ENCODE data around the gene CAMK1G. TPM values are rescaled to one million over a fixed set of nuclear protein-coding genes. Genes with fewer than 3 reads are reported as not detected.

CAMK1G gene
- total RNA-seq, 1 donor from 2014 or later = 0.21 TPM

DNA sequence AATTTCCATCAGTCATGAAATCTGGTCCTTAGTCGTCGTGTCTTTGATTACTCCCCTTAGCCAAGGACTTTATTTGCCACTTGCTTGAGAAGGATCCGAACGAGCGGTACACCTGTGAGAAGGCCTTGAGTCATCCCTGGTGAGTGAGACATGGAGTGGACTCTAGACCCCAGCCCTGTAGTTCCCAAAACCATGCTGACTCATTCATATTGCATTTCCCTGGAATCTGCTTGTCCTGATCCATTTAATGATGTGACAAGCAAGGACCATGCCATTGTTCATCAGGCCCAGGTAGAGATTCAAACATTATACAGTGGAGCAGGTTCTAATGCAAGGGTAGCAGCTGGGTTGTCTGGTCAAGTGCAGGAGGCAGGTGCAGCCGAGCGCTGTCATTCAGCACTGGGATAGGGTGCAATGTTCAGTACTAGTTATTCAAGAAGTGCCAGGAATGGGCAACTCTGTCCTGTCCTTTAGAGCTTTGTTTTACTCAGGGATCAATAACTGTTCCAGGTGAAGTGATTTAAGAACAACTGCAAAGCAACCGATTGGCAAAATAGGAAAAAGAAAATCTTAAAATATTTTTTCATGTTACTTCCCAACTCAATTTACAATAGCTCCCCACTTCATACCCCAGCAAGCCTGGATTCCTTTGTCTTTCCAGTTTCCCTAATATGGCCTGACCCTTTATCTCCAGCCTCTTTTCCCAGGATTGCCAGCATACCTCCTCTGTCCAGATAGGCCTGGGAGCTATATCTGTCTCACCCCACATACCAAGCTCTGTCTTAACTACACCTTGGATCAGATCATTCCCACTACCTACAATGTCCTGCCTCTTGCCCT is 26.5 kb downstream of the CAMK1G start:
- DNase-seq (ENCODE audit: low read depth) = no peak
- H3K27me3 ChIP-seq (ENCODE audit: control insufficient read depth, insufficient read depth, low read length) = no peaks in the 10 kb centered on the region
- TF ChIP-seq CTCF (IDR thresholded peaks at IDR 0.05; ENCODE audit: insufficient read depth, low read length, poor library complexity, severe bottlenecking) = no peak

DNA sequence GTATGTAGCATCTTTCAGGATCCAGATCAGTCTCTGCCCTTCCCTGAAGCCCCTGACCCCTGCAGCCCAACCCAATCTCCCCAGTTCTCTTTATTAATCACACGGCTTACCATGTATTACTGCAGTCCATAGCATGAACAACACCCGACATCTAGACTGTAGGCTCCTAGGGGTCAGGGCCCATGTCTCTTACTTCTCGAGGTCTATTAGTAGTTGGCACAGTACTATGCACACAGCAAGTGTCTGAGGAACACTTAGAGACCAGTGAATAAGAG is 27.1 kb downstream of the CAMK1G start:
- H3K27me3 ChIP-seq (ENCODE audit: control insufficient read depth, insufficient read depth, low read length) = no peaks in the 10 kb centered on the region
- H3K4me3 ChIP-seq (ENCODE audit: low read depth, low read length) = no peak overlapping the region
- DNase-seq (ENCODE audit: low read depth) = no peak
- H3K36me3 ChIP-seq (ENCODE audit: control insufficient read depth, insufficient read depth, low read length) = no peaks in the 10 kb centered on the region
- TF ChIP-seq CTCF (IDR thresholded peaks at IDR 0.05; ENCODE audit: insufficient read depth, low read length, poor library complexity, severe bottlenecking) = no peak

More for the DNA sequence above, 26.5 kb downstream of the CAMK1G start:
- no peaks in the 10 kb centered on the region for H3K36me3 ChIP-seq (ENCODE audit: control insufficient read depth, insufficient read depth, low read length)
- no peak overlapping the region for H3K4me3 ChIP-seq (ENCODE audit: low read depth, low read length)

GRCh38 chr1:209611771-209612570 is 28.5 kb downstream of the CAMK1G start:
- Histone ChIP-seq H3K27me3 (ENCODE audit: control insufficient read depth, insufficient read depth, low read length) (no peaks in the 10 kb centered on the region), H3K36me3 (ENCODE audit: control insufficient read depth, insufficient read depth, low read length) (no peaks in the 10 kb centered on the region)
- no peak for DNase-seq (ENCODE audit: low read depth)

GRCh38 chr1:209612646-209613399 is 29.3 kb downstream of the CAMK1G start:
- no peak for DNase-seq (ENCODE audit: low read depth)
- Histone ChIP-seq H3K36me3 (ENCODE audit: control insufficient read depth, insufficient read depth, low read length) (no peaks in the 10 kb centered on the region), H3K27me3 (ENCODE audit: control insufficient read depth, insufficient read depth, low read length) (no peaks in the 10 kb centered on the region), H3K4me3 (ENCODE audit: low read depth, low read length) (no peak overlapping the region)
- no peak for TF ChIP-seq CTCF (IDR thresholded peaks at IDR 0.05; ENCODE audit: insufficient read depth, low read length, poor library complexity, severe bottlenecking)

More at GRCh38 chr1:209611771-209612570, 28.5 kb downstream of the CAMK1G start:
- TF ChIP-seq CTCF (IDR thresholded peaks at IDR 0.05; ENCODE audit: insufficient read depth, low read length, poor library complexity, severe bottlenecking) = no peak
- no peak overlapping the region for H3K4me3 ChIP-seq (ENCODE audit: low read depth, low read length)

GRCh38 chr1:209613400-209614150 is 30.1 kb downstream of the CAMK1G start:
- DNase-seq (ENCODE audit: low read depth) = no peak
- H3K4me3 ChIP-seq (ENCODE audit: low read depth, low read length) = no peak overlapping the region
- no peak for TF ChIP-seq CTCF (IDR thresholded peaks at IDR 0.05; ENCODE audit: insufficient read depth, low read length, poor library complexity, severe bottlenecking)
- no peaks in the 10 kb centered on the region for H3K36me3 ChIP-seq (ENCODE audit: control insufficient read depth, insufficient read depth, low read length)
- no peaks in the 10 kb centered on the region for H3K27me3 ChIP-seq (ENCODE audit: control insufficient read depth, insufficient read depth, low read length)

All from kidney epithelial cell (primary cell).